ENCODE data around the gene VAT1.
"Not testable (repeated sequence)": the region's sequence is repeated elsewhere in the genome, so short reads cannot be mapped to it uniquely, and the experiment has no call there.

The VAT1 gene

DNA sequence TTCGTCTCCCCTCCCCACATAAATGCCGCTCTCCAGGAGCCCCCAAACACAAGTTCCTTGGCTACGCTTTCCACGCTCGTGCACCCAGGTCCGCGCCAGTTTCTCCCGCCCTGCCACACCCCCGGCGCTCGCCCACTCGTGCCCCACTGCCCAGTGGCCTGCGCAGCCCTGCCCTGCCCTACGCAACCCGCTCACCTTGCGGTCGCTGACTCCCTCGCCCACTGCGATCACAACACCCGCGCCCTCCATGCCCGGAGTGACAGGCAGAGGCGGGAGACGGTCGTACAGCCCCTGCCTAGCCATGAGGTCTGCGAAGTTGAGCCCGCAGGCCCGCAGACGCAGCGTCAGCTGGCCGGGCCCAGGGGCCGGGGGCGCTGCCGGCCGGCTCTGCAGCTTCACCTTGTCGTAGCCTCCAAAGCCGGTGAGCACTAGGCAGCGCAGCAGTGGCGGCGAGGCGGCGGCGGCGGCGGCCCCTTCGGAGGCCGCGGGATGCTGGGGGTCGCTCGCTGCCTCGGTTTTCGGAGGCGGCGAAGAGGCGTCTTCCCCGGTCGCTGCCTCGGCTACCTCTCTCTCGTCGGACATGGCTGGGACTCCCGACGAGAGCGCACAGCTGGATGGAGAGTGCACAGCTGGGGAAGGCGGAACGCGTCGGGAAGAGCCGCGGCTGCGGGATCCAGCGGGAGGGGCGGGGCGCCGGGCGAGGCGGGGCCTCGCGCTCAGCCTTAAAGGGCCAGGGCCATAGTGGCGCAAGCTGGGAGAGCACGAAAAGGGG, at the start of gene VAT1:
TSS of gene VAT1 (minus strand) at position 645 of the 772 bp plus-strand sequence. CDS start at position 582, 63 bp downstream.
- no peaks in the 10 kb centered on the region for H3K27me3 ChIP-seq (replicated peaks; ENCODE audit: control insufficient read depth, insufficient read depth, low read length)
- peak; percentile 92 for DNase-seq (ENCODE audit: low read depth)
- peak within 1 kb of the TSS; percentile 99 for H3K4me3 ChIP-seq (ENCODE audit: low read length)
- no peaks in the 10 kb centered on the region for H3K9me3 ChIP-seq (ENCODE audit: control insufficient read depth, low read length)
- H3K36me3 ChIP-seq (ENCODE audit: control insufficient read depth, insufficient read depth, low read length, severe bottlenecking) = peaks cover 16% of the 10 kb centered on the region
- peak within 1 kb of the TSS; percentile 98 for H3K9ac ChIP-seq (ENCODE audit: low read length)
- peaks cover 30% of the 10 kb centered on the region for H3K4me1 ChIP-seq (ENCODE audit: control insufficient read depth, insufficient read depth, low read length)

DNA sequence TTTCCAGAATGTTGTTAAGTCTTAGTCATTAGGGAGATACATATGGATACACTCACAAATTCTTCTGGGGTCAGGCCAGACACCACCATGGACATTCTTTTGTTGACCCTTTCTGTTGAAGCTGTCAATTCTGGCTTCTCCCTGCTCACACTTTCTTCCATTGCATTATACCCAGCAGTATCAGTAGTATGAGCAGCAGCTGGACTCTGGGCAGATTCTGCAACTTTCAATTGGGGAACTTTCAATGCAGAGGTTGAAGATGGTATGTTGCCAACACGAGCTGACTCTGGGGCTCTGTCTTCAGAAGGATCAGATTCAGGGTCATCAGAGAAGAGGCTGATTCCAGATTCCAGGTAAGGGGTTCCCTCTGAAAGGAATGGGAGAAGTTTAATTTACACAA, 48.7 kb upstream of the VAT1 start:
- H3K27me3 ChIP-seq (replicated peaks; ENCODE audit: control insufficient read depth, insufficient read depth, low read length) = no peaks in the 10 kb centered on the region
- no peaks in the 10 kb centered on the region for H3K36me3 ChIP-seq (ENCODE audit: control insufficient read depth, insufficient read depth, low read length, severe bottlenecking)
- peaks cover 18% of the 10 kb centered on the region for H3K4me1 ChIP-seq (ENCODE audit: control insufficient read depth, insufficient read depth, low read length)
- H3K9me3 ChIP-seq (ENCODE audit: control insufficient read depth, low read length) = no peaks in the 10 kb centered on the region
- H3K9ac ChIP-seq (ENCODE audit: low read length) = no peak overlapping the region
- no peak overlapping the region for H3K4me3 ChIP-seq (ENCODE audit: low read length)
- no peak for DNase-seq (ENCODE audit: low read depth)

DNA sequence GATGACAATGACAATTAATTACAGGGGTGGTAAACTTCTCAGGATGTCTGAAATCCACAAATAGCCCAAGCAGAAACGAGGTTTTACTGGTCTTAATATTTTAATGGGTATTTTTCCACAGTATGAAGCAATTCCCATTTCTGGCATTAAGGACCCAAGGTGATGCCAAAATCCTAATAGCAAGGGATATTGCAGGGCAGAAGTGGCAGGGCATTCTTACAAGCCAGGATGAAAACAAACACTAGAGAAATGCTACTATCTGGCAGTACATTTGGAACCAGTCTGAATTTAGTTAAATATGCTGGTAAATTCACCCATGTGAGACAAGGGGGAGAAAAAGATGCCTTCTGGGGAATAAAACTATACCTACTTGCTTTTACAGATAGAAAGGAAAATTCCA, 48.1 kb upstream of the VAT1 start:
- H3K36me3 ChIP-seq (ENCODE audit: control insufficient read depth, insufficient read depth, low read length, severe bottlenecking) = no peaks in the 10 kb centered on the region
- DNase-seq (ENCODE audit: low read depth) = no peak
- no peaks in the 10 kb centered on the region for H3K27me3 ChIP-seq (replicated peaks; ENCODE audit: control insufficient read depth, insufficient read depth, low read length)
- no peaks in the 10 kb centered on the region for H3K9me3 ChIP-seq (ENCODE audit: control insufficient read depth, low read length)
- no peak overlapping the region for H3K4me3 ChIP-seq (ENCODE audit: low read length)
- H3K9ac ChIP-seq (ENCODE audit: low read length) = no peak overlapping the region
- H3K4me1 ChIP-seq (ENCODE audit: control insufficient read depth, insufficient read depth, low read length) = peaks cover 18% of the 10 kb centered on the region

DNA sequence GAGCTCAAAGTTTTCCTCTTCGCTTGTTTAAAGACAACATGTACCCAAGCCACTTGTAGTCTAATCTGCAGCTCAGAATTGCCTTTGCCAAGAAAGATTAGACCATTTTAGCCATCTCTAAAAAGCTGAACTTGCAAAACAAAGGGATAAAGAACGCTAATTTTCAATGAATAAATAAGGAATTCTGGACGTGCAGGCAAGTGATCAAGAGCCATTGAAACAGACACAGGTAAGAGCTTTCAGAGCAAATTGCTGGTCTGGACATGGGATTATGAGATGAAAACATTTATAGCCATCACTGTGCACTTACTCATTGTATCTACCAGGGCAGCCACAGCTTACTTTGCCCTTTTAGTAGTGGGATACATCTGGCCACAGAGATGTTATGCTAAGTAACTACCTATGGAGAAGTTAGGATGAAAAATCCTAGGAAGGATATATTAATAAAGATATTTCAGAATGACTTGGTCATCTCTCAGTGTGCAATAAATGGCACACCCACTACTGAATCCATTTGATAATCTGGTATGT, 47.2 kb upstream of the VAT1 start:
- Histone ChIP-seq H3K27me3 (replicated peaks; ENCODE audit: control insufficient read depth, insufficient read depth, low read length) (no peaks in the 10 kb centered on the region), H3K4me1 (ENCODE audit: control insufficient read depth, insufficient read depth, low read length) (peaks cover 18% of the 10 kb centered on the region), H3K9me3 (ENCODE audit: control insufficient read depth, low read length) (no peaks in the 10 kb centered on the region), H3K4me3 (ENCODE audit: low read length) (no peak overlapping the region), H3K36me3 (ENCODE audit: control insufficient read depth, insufficient read depth, low read length, severe bottlenecking) (no peaks in the 10 kb centered on the region), H3K9ac (ENCODE audit: low read length) (no peak overlapping the region)
- DNase-seq (ENCODE audit: low read depth) = no peak

DNA sequence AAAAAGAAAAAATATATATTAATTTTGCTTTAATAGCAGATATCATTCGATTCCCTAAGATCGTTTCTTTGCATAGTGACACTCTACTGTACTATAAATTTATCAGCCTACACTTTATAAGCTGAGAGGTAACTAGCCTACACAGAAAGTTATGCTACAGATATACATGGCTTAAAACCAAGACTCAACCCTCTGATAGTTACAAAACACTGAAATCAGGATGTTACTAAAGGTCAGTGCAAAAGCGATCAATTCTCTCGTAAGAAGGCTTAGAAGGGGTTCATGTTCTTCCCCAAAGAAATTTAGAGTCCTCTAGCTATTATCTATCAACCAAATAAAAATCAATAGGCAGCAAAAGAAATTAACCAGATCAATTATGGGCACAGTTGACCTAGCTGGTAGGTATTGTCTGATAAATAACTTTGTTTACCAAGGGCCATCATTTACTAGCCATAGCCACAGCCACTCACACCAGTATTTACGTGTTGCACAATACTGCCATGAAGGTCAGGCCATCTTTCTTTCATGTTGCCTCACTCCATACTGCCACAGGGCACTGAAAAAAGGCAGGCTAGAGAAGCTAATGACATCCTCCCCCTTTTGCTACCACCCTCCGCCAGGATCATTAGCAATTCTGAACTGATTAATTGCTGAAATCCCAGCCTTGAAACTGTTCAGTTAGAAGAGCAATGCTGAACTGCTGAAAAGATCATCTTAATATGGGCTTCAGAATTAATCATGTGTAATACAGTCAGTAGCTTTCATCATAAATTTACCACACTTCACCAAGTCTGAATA, 46.6 kb upstream of the VAT1 start:
- H3K36me3 ChIP-seq (ENCODE audit: control insufficient read depth, insufficient read depth, low read length, severe bottlenecking) = no peaks in the 10 kb centered on the region
- no peak overlapping the region for H3K4me3 ChIP-seq (ENCODE audit: low read length)
- peak; percentile 6 for DNase-seq (ENCODE audit: low read depth)
- H3K4me1 ChIP-seq (ENCODE audit: control insufficient read depth, insufficient read depth, low read length) = peaks cover 18% of the 10 kb centered on the region
- no peak overlapping the region for H3K9ac ChIP-seq (ENCODE audit: low read length)
- no peaks in the 10 kb centered on the region for H3K27me3 ChIP-seq (replicated peaks; ENCODE audit: control insufficient read depth, insufficient read depth, low read length)
- no peaks in the 10 kb centered on the region for H3K9me3 ChIP-seq (ENCODE audit: control insufficient read depth, low read length)

DNA sequence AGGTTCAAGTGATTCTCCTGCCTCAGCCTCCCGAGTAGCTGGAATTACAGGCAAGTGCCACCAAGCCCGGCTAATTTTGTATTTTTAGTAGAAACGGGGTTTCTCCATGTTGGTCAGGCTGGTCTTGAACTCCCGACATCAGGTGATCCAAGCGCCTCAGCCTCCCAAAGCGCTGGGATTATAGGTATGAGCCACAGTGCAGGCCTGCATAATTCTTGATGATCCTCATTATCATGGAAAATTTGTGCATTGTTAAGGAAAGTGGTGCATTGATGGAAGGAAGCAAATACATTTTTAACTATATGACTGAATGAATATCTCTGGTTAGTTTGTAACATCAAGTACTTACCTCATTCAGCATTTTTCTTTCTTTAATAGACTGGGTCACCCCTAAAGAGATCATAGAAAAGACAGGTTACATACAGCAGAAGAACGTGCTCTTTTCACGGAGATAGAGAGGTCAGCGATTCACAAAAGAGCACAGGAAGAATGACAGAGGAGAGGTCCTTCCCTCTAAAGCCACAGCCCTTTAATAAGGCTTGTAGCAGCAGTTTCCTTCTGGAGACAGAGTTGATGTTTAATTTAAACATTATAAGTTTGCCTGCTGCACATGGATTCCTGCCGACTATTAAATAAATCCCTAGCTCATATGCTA, 40.9 kb upstream of the VAT1 start:
- Histone ChIP-seq H3K27me3 (replicated peaks; ENCODE audit: control insufficient read depth, insufficient read depth, low read length) (no peaks in the 10 kb centered on the region), H3K4me3 (ENCODE audit: low read length) (no peak overlapping the region), H3K9ac (ENCODE audit: low read length) (no peak overlapping the region), H3K9me3 (ENCODE audit: control insufficient read depth, low read length) (no peaks in the 10 kb centered on the region), H3K36me3 (ENCODE audit: control insufficient read depth, insufficient read depth, low read length, severe bottlenecking) (no peaks in the 10 kb centered on the region), H3K4me1 (ENCODE audit: control insufficient read depth, insufficient read depth, low read length) (no peaks in the 10 kb centered on the region)
- DNase-seq (ENCODE audit: low read depth) = no peak

DNA sequence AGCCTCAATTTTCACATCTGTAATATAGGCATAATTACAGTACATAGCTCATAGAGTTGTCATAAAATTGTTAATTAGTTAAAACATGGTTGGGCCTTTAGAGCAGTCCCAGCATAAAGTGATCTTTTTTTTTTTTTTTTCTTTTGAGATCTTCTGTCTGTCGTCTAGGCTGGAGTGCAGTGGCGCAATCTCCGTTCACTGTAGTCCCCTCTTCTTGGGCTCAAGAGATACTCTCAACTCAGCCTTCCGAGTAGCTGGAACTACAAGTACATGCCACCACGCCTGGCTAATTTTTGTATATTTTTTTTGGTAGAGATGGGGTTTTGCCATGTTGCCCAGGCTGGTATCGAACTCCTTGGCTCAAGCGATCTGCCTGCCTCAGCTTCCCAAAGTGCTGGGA, 33.9 kb upstream of the VAT1 start:
- Histone ChIP-seq H3K9ac (ENCODE audit: low read length) (no peak overlapping the region), H3K4me3 (ENCODE audit: low read length) (no peak overlapping the region), H3K36me3 (ENCODE audit: control insufficient read depth, insufficient read depth, low read length, severe bottlenecking) (no peaks in the 10 kb centered on the region), H3K9me3 (ENCODE audit: control insufficient read depth, low read length) (no peaks in the 10 kb centered on the region), H3K27me3 (replicated peaks; ENCODE audit: control insufficient read depth, insufficient read depth, low read length) (no peaks in the 10 kb centered on the region), H3K4me1 (ENCODE audit: control insufficient read depth, insufficient read depth, low read length) (no peaks in the 10 kb centered on the region)
- DNase-seq (ENCODE audit: low read depth) = no peak

DNA sequence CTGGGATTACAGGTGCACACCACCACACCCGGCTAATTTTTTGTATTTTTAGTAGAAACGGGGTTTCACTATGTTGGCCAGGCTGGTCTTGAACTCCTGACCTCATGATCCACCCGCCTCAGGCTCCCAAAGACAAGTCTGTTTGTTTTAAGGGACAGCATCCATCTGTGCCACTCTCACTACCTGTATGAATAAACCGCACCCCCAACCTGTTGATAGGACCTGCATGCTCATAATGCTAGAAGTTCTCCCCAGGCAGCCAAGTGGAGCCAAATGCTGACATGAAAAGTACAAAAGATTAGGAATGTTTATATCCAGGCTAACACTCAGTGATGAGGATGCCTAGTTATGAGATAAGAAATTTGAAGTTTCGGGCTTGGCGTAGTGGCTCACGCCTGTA, 30.8 kb upstream of the VAT1 start:
- not testable (repeated sequence) for DNase-seq (ENCODE audit: low read depth); H3K36me3 ChIP-seq (ENCODE audit: control insufficient read depth, insufficient read depth, low read length, severe bottlenecking); H3K27me3 ChIP-seq (replicated peaks; ENCODE audit: control insufficient read depth, insufficient read depth, low read length)

DNA sequence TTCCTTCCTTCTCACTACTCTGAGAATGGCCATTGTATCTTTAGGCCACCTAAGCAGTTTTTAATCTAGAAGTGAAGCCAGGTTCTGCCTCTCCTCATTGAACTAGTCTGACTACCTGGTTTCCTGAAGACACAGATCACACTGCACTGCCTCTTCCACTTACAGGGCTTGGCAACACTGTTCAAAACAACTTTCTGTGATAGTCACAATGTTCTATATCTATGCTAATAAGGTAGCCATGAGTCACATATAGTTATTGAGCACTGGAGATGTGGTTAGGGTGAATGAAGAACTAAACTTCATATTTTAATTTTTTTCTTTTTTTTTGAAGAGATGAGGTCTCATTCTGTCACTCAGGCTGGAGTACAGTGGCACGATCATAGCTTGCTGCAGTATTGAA, 29.8 kb upstream of the VAT1 start:
- Histone ChIP-seq H3K9ac (ENCODE audit: low read length) (no peak overlapping the region), H3K4me1 (ENCODE audit: control insufficient read depth, insufficient read depth, low read length) (no peaks in the 10 kb centered on the region), H3K36me3 (ENCODE audit: control insufficient read depth, insufficient read depth, low read length, severe bottlenecking) (no peaks in the 10 kb centered on the region), H3K9me3 (ENCODE audit: control insufficient read depth, low read length) (no peaks in the 10 kb centered on the region), H3K4me3 (ENCODE audit: low read length) (no peak overlapping the region), H3K27me3 (replicated peaks; ENCODE audit: control insufficient read depth, insufficient read depth, low read length) (no peaks in the 10 kb centered on the region)
- no peak for DNase-seq (ENCODE audit: low read depth)

More for the DNA sequence above, 30.8 kb upstream of the VAT1 start:
- H3K9ac ChIP-seq (ENCODE audit: low read length); H3K4me3 ChIP-seq (ENCODE audit: low read length); H3K9me3 ChIP-seq (ENCODE audit: control insufficient read depth, low read length); H3K4me1 ChIP-seq (ENCODE audit: control insufficient read depth, insufficient read depth, low read length): not testable (repeated sequence)

DNA sequence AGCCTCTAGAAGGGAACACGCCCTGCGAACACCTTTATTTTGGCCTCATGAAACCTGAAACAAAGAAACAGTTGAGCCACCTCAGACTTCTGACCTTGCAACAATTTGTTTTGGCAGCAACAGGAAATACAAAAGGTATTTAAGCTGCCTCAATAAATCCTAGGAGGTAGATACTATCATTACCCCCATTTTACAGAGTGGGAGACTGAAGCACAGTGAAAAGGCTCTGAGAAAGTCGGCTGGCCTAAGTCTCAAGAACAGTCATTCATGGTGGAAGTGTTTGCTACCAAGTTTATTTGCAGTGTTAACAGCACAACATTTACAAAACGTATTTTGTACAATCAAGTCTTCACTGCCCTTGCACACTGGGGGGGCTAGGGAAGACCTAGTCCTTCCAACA, 21.8 kb upstream of the VAT1 start:
- Histone ChIP-seq H3K36me3 (ENCODE audit: control insufficient read depth, insufficient read depth, low read length, severe bottlenecking) (no peaks in the 10 kb centered on the region), H3K27me3 (replicated peaks; ENCODE audit: control insufficient read depth, insufficient read depth, low read length) (no peaks in the 10 kb centered on the region), H3K9me3 (ENCODE audit: control insufficient read depth, low read length) (no peaks in the 10 kb centered on the region), H3K4me1 (ENCODE audit: control insufficient read depth, insufficient read depth, low read length) (peaks cover 5% of the 10 kb centered on the region), H3K9ac (ENCODE audit: low read length) (no peak overlapping the region), H3K4me3 (ENCODE audit: low read length) (no peak overlapping the region)
- DNase-seq (ENCODE audit: low read depth) = no peak

DNA sequence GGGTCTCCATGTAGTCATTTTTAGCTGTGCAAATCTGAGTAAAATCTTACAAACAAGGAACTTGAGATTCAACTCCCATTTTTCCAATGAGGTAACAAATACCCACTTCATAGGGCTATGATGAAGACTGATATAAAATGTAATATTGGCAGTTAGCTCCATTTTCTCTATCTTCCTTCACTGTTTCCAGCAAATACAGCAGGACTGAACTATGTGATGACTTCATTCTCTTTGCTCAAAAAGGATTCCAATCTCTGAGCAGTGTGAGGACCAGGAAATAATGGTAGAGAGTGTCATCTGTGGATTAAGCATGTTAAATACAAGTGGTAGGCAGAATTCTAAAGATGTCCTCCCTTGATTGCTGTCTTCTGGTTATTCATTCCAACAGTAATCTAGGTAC, 21.1 kb upstream of the VAT1 start:
- no peaks in the 10 kb centered on the region for H3K9me3 ChIP-seq (ENCODE audit: control insufficient read depth, low read length)
- no peak overlapping the region for H3K4me3 ChIP-seq (ENCODE audit: low read length)
- peaks cover 5% of the 10 kb centered on the region for H3K4me1 ChIP-seq (ENCODE audit: control insufficient read depth, insufficient read depth, low read length)
- H3K9ac ChIP-seq (ENCODE audit: low read length) = no peak overlapping the region
- H3K27me3 ChIP-seq (replicated peaks; ENCODE audit: control insufficient read depth, insufficient read depth, low read length) = no peaks in the 10 kb centered on the region
- H3K36me3 ChIP-seq (ENCODE audit: control insufficient read depth, insufficient read depth, low read length, severe bottlenecking) = no peaks in the 10 kb centered on the region
- DNase-seq (ENCODE audit: low read depth) = no peak
